HL-60 (cell line): ENCODE measurements around the gene PDLIM5.

Source experiments
- DNase-seq, 2 experiments: peaks; one replicate each; pipeline ENCODE4 v3.0.0-alpha.2; 2010 to 2020; ENCODE audit warnings: low read depth in 1 of 2, low spot score in 1 of 2
- H3K27ac ChIP-seq: fragments of 250-450 bp; sonication (Bioruptor Pico); replicated peaks from 2 replicates; pipeline ENCODE4 v1.5.1; 2020; ENCODE audit warnings: mild to moderate bottlenecking, moderate library complexity
- H3K27me3 ChIP-seq: fragments of 250-450 bp; sonication (Bioruptor Pico); 2 replicates; pipeline ENCODE4 v1.5.1; 2021; ENCODE audit warnings: mild to moderate bottlenecking, moderate library complexity; ENCODE audit not compliant: insufficient read depth, poor library complexity, severe bottlenecking
- H3K4me3 ChIP-seq: replicated peaks from 2 replicates; pipeline ENCODE4 v1.5.1; 2011; ENCODE audit warnings: mild to moderate bottlenecking, control low read depth, low read length; ENCODE audit not compliant: insufficient read depth
- GABPA ChIP-seq: IDR thresholded peaks from 2 replicates; pipeline ENCODE4 v1.6.1; 2012; ENCODE audit warnings: low read depth
- POLR2AphosphoS5 ChIP-seq: IDR thresholded peaks from 2 replicates; pipeline ENCODE4 v1.6.1; 2012; ENCODE audit warnings: low read depth
- SPI1 ChIP-seq: IDR thresholded peaks from 2 replicates; pipeline ENCODE4 v1.6.1; 2012; ENCODE audit warnings: low read depth, mild to moderate bottlenecking, borderline replicate concordance
- TF ChIP-seq, protein P1 (sequence below): IDR thresholded peaks from 2 replicates; pipeline ENCODE4 v1.6.1; 2012; ENCODE audit warnings: low read depth; ENCODE audit not compliant: insufficient replicate concordance
- TF ChIP-seq, protein P2 (sequence below): IDR thresholded peaks from one replicate; pipeline ENCODE4 v1.5.1; 2011; ENCODE audit warnings: low read length, control low read depth, inconsistent platforms; ENCODE audit not compliant: insufficient read depth

The PDLIM5 gene

DNA sequence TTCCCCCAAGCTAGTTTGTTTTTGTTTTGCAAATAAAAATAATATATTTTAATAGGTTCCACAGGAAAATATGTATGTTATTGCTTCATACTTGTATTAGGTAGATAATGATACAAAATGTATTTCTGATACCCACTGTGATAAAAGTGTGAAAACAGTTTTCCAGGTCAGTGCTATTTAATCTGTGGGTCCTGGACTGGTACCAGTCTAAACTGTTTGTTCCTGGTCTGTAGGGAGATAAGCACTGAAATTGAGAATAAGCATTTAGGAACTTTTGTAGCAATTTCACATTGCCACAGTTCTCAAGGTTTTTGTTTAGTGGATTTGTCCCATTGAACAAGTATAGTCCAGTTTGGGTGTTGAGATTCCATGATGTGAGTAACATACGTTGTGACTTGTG is 110.5 kb downstream of the PDLIM5 start:
- no peak overlapping the region for H3K4me3 ChIP-seq
- H3K27ac ChIP-seq, result no peak overlapping the region
- no peaks in the 10 kb centered on the region for H3K27me3 ChIP-seq
- DNase-seq, result no peak
- TF ChIP-seq, protein P1, sequence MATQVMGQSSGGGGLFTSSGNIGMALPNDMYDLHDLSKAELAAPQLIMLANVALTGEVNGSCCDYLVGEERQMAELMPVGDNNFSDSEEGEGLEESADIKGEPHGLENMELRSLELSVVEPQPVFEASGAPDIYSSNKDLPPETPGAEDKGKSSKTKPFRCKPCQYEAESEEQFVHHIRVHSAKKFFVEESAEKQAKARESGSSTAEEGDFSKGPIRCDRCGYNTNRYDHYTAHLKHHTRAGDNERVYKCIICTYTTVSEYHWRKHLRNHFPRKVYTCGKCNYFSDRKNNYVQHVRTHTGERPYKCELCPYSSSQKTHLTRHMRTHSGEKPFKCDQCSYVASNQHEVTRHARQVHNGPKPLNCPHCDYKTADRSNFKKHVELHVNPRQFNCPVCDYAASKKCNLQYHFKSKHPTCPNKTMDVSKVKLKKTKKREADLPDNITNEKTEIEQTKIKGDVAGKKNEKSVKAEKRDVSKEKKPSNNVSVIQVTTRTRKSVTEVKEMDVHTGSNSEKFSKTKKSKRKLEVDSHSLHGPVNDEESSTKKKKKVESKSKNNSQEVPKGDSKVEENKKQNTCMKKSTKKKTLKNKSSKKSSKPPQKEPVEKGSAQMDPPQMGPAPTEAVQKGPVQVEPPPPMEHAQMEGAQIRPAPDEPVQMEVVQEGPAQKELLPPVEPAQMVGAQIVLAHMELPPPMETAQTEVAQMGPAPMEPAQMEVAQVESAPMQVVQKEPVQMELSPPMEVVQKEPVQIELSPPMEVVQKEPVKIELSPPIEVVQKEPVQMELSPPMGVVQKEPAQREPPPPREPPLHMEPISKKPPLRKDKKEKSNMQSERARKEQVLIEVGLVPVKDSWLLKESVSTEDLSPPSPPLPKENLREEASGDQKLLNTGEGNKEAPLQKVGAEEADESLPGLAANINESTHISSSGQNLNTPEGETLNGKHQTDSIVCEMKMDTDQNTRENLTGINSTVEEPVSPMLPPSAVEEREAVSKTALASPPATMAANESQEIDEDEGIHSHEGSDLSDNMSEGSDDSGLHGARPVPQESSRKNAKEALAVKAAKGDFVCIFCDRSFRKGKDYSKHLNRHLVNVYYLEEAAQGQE, result no peak
- no peak for TF ChIP-seq GABPA
- TF ChIP-seq SPI1, result no peak
- no peak for TF ChIP-seq POLR2AphosphoS5
- TF ChIP-seq, protein P2, sequence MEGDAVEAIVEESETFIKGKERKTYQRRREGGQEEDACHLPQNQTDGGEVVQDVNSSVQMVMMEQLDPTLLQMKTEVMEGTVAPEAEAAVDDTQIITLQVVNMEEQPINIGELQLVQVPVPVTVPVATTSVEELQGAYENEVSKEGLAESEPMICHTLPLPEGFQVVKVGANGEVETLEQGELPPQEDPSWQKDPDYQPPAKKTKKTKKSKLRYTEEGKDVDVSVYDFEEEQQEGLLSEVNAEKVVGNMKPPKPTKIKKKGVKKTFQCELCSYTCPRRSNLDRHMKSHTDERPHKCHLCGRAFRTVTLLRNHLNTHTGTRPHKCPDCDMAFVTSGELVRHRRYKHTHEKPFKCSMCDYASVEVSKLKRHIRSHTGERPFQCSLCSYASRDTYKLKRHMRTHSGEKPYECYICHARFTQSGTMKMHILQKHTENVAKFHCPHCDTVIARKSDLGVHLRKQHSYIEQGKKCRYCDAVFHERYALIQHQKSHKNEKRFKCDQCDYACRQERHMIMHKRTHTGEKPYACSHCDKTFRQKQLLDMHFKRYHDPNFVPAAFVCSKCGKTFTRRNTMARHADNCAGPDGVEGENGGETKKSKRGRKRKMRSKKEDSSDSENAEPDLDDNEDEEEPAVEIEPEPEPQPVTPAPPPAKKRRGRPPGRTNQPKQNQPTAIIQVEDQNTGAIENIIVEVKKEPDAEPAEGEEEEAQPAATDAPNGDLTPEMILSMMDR, result no peak

DNA sequence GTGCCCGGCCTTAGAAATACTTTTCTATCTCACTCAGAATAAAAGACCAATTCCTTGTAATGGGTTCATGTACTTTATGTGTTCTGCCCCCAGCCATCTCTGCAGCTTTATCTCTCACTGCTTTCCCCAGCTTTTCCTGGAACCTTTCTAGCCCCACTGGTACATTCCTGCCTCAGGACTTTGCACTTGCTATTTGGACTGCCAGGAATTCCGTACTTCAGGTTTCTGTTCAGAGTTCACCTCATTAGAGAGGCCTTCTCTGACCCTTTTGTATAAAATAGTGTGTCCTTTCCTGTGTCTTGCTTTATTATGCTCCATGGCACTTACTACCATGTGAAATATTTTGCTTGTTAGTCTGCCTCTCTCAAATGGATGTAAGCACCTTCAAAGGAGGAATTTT is 112.5 kb downstream of the PDLIM5 start:
- no peak overlapping the region for H3K27ac ChIP-seq
- TF ChIP-seq, protein P2, result no peak
- TF ChIP-seq POLR2AphosphoS5 (no peak), SPI1 (no peak), GABPA (no peak)
- TF ChIP-seq, protein P1, result no peak
- no peak for DNase-seq
- H3K27me3 ChIP-seq, result no peaks in the 10 kb centered on the region
- no peak overlapping the region for H3K4me3 ChIP-seq

DNA sequence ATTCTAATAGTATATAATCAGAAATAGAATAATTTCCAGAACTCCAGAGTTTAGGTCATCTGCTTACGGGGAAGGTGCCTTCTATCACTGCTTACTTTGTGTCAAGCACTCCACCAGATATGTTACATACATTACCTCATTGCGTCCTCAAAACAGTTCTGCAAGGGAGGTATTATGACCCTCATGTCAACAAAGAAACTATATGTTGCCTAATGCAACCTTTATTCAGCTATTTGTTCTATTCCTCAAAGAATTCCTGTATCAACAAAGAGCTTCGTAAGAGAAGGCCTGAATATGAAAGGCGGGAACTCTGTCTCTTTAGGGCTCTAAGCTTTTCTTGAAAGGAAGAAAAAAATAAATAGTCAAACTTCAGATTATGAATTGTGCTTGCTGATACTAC is 114.7 kb downstream of the PDLIM5 start:
- Histone ChIP-seq H3K27ac (no peak overlapping the region), H3K4me3 (no peak overlapping the region), H3K27me3 (no peaks in the 10 kb centered on the region)
- DNase-seq, result no peak
- TF ChIP-seq, protein P2, result no peak
- no peak for TF ChIP-seq POLR2AphosphoS5
- TF ChIP-seq, protein P1, result no peak
- TF ChIP-seq SPI1, result no peak
- no peak for TF ChIP-seq GABPA
